Skeletal muscle tissue (tissue), 4 donors: ENCODE data around the gene PAFAH2. TPM values are rescaled to one million over a fixed set of nuclear protein-coding genes. Genes with fewer than 3 reads are reported as not detected.
"Not testable (repeated sequence)": the region's sequence is repeated elsewhere in the genome, so short reads cannot be mapped to it uniquely, and the experiment has no call there.

Source experiments
- H3K27ac ChIP-seq: one replicate; pipeline ENCODE4 v1.7.0; 2013; ENCODE audit warnings: mild to moderate bottlenecking, low read depth, low read length, inconsistent platforms
- H3K27me3 ChIP-seq, 3 donors: one replicate each; pipeline ENCODE4 v1.7.0; 2013; ENCODE audit warnings: low read length in 3 of 3; ENCODE audit not compliant: control insufficient read depth in 3 of 3, insufficient read depth in 3 of 3
- H3K36me3 ChIP-seq, 3 donors: one replicate each; pipeline ENCODE4 v1.7.0; 2013; ENCODE audit warnings: low read length in 3 of 3; ENCODE audit not compliant: control insufficient read depth in 3 of 3, insufficient read depth in 3 of 3
- H3K4me1 ChIP-seq, 3 donors: one replicate each; pipeline ENCODE4 v1.7.0; 2013; ENCODE audit warnings: low read length in 3 of 3, mild to moderate bottlenecking in 3 of 3; ENCODE audit not compliant: control insufficient read depth in 3 of 3, insufficient read depth in 3 of 3
- H3K4me3 ChIP-seq, 3 donors: one replicate each; pipeline ENCODE4 v1.7.0; 2013; ENCODE audit warnings: low read length in 3 of 3
- H3K9ac ChIP-seq, 3 donors: one replicate each; pipeline ENCODE4 v1.7.0; 2013; ENCODE audit warnings: low read length in 3 of 3, mild to moderate bottlenecking in 3 of 3, moderate library complexity in 2 of 3, low read depth in 1 of 3
- H3K9me3 ChIP-seq, 3 donors: one replicate each; pipeline ENCODE4 v1.7.0; 2013; ENCODE audit warnings: low read length in 3 of 3; ENCODE audit not compliant: control insufficient read depth in 3 of 3
- total RNA-seq: library from RNA; depleted of rRNA; stranded (reverse); fragments of >200 nt; gene quantifications from one replicate; pipeline ENCODE4 v1.2.3, GENCODE V29; 2014
- donor health status: Osteomylitis.

The PAFAH2 gene
- total RNA-seq, 1 donor from 2014 or later, result 33.9 TPM

DNA sequence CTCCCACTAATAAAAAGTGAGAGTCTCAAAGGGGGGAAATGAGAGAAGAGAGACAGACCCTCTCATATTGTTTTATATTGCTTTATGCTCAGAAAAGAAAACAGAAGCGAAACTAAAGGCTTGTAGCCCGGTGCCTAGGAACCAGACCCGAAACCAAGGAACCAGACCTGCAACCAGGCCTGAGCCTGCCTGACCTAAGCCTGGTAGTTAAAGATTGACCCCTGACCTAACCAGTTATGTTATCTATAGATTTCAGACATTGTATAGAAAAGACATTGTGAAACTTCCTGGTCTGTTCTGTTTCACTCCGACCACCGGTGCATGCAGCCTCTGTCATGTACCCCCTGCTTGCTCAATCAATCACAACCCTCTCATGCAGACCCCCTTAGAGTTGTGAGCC, 54.4 kb downstream of the PAFAH2 start:
- H3K27ac ChIP-seq, result not testable (repeated sequence)

DNA sequence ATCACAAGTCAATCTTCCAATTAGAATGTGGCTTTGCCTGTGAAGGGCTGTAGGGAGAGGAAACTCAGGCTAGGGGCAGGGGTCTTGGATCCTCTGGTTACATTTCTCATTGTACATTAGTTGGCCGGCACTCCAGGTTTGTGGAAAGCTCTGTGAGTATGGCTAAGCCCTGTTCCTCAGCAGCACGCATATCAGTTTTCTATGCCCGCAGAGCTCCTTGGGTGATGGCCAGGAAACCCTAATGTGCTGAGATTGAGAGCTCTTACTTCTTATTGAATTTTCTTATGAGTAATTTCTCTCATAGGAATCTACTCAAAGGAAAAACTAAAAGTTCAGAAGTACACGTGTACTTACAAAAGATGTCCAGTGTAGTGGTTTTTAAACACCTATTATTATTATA, 60.9 kb downstream of the PAFAH2 start:
- Histone ChIP-seq H3K4me3 (no peak overlapping the region), H3K36me3 (no peaks in the 10 kb centered on the region), H3K27me3 (no peaks in the 10 kb centered on the region), H3K9ac (no peak overlapping the region), H3K4me1 (peaks cover 3 to 4% (median 3%) of the 10 kb centered on the region in 3 donors), H3K27ac (no peak overlapping the region), H3K9me3 (no peaks in the 10 kb centered on the region)

More for the DNA sequence above, 54.4 kb downstream of the PAFAH2 start:
- not testable (repeated sequence) for H3K36me3 ChIP-seq, H3K9me3 ChIP-seq, H3K27me3 ChIP-seq, H3K4me3 ChIP-seq, H3K4me1 ChIP-seq, H3K9ac ChIP-seq

DNA sequence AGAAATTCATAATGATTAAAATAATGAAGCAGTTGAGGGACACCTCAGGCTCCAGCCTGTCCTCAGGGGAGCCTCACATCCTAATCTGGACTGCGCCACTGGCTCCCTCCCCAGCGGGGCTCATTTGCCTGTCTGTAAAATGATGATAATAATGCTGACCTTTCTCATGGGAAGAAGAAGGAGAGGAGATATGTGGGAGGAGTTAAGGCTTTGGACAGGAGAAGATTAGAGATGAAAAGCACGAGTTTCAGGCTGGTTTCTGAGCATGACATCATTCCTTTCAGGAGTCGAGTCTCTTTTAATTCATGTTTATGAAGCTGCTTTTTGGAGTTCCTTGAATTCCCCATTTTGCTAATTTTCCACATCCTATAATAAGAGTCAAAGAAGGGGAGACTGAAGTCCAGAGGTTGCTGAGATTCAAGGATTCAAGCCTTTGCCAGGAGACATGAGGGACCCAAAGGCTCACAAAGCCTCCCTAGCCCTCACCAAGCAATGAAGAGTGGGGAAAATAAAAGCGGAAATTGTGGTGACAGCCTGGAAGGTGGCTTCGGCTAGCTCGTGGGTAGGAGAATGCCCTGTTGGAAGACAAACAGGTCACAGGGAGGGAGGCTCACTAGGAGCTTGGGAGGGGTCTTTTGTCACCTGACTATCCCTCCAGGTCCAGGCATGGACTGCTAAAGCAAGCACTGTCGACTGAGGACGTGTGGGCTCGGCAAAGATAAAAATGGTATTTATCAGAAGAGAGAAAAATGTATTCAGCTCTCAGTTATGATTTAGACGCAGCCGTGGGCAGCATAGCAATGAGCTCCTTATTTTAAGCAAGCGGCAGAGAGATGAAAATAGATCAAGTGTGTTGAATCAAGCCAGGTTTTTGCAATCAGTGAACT, 64.1 kb downstream of the PAFAH2 start:
- no peak overlapping the region for H3K9ac ChIP-seq
- H3K4me1 ChIP-seq, result peaks cover 3 to 4% (median 3%) of the 10 kb centered on the region in 3 donors
- peak overlapping the region in 1 of 3 donors; percentile 36 for H3K4me3 ChIP-seq
- no peaks in the 10 kb centered on the region for H3K36me3 ChIP-seq
- peaks cover 0 to 5% (median 0%) of the 10 kb centered on the region in 3 donors for H3K27me3 ChIP-seq
- no peak overlapping the region for H3K27ac ChIP-seq
- no peaks in the 10 kb centered on the region for H3K9me3 ChIP-seq

DNA sequence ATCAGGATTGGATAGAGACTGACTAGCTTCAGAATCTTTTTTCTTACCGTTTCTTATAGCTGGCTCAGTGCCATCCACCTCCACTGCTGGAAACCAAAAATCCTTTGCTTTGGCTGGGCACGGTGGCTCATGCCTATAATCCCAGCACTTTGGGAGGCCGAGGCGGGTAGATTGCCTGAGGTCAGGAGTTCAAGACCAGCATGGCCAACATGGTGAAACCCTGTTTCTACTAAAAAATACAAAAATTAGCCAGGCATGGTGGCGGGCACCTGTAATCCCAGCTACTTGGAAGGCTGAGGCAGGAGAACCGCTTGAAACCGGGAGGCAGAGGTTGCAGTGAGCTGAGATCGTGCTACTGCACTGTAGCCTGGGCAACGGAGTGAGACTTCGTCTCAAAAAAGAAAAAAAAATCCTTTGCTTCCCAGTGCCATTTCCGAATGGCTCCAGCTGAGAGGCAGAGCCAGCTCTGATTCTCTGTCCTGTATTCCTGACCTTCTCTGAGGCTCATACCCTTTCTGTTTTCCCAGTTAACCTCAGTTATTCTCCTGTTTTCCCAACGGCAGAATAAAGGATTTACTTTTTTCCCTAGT, 65.0 kb downstream of the PAFAH2 start:
- not testable (repeated sequence) for H3K36me3 ChIP-seq, H3K27ac ChIP-seq, H3K4me1 ChIP-seq, H3K9ac ChIP-seq, H3K27me3 ChIP-seq, H3K9me3 ChIP-seq, H3K4me3 ChIP-seq

DNA sequence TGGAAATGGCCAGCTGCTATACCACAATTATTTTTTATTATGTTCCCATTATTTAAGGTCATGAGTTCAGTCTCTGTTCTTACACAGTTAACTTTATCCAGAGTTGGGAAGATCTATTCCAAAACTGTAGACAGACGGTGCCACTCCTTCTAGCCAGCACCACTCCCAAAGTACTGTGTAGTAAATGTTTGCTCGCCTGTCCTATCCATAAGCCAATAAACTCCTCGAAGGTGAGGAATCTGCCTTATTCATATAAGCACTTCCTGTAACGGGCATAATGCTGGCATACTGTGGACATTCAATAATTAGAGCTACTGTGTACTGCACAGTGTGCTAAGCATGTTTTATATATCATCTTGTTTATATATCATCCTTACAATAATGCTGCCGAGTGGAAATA, 65.5 kb downstream of the PAFAH2 start:
- H3K27ac ChIP-seq, result no peak overlapping the region
- no peaks in the 10 kb centered on the region for H3K9me3 ChIP-seq
- no peaks in the 10 kb centered on the region for H3K36me3 ChIP-seq
- no peak overlapping the region for H3K4me3 ChIP-seq
- H3K27me3 ChIP-seq, result peaks cover 0 to 5% (median 0%) of the 10 kb centered on the region in 3 donors
- no peak overlapping the region for H3K9ac ChIP-seq
- peaks cover 3 to 4% (median 3%) of the 10 kb centered on the region in 3 donors for H3K4me1 ChIP-seq

DNA sequence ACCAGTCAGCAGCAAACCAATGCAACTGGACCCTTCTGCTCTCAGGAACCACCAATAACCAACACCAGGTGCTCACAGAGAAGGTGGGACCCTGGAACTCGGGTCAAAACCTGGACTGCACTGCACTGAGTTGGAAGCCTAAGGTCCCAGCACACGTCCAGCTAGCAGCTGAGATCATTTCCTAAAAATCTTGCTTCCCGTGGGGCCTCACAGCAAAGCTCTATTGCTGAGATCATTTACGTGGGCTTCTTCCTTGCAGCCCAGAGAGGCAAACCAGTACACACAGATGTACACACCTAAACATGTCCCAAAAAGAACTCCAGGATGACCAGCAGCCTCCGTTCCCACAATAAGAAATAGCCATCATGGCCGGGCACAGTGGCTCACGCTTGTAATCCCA, 68.8 kb downstream of the PAFAH2 start:
- Histone ChIP-seq H3K9ac (no peak overlapping the region), H3K36me3 (no peaks in the 10 kb centered on the region), H3K27ac (no peak overlapping the region), H3K27me3 (peaks cover 0 to 14% (median 6%) of the 10 kb centered on the region in 3 donors), H3K4me1 (no peaks in the 10 kb centered on the region), H3K4me3 (no peak overlapping the region), H3K9me3 (no peaks in the 10 kb centered on the region)

DNA sequence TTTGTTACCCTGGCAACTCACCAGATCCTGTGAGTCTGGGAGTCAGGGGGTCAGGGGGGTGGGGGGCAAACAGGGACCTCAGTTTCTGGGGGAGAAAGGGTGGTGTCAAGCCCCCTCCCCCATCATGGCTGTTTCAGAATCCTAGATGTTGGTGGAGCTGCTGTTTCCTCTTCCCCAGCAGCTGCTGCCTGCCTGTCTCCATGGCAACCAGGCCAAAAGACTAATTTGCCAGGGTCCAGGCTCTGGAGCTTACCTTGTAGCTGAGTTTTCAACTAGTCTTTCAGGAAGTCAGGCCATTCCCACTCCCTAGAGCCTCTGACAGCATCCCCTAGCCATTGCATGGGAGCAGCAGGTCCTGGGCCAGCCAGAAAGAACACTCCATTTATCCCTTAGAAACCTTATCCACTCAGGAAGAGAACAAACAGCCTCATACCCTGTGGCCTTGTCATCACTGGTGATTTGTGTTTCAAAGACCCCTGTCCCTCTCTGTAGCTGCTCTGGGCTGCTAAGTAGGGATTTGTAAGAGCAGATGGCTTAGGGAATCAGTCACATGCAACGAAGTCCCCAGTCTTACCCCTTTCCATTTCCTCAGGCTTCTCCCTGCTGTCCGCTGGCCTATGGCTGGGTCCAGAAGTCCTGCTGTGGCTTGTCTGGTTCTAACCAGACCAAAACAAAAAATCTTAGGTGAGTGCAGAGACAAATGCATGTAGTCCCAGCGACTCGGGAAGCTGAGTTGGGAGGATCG, 70.2 kb downstream of the PAFAH2 start:
- Histone ChIP-seq H3K27ac (no peak overlapping the region), H3K9ac (no peak overlapping the region), H3K4me3 (no peak overlapping the region), H3K4me1 (peaks cover 7 to 10% (median 8%) of the 10 kb centered on the region in 3 donors), H3K36me3 (no peaks in the 10 kb centered on the region), H3K9me3 (no peaks in the 10 kb centered on the region), H3K27me3 (peaks cover 0 to 21% (median 8%) of the 10 kb centered on the region in 3 donors)

DNA sequence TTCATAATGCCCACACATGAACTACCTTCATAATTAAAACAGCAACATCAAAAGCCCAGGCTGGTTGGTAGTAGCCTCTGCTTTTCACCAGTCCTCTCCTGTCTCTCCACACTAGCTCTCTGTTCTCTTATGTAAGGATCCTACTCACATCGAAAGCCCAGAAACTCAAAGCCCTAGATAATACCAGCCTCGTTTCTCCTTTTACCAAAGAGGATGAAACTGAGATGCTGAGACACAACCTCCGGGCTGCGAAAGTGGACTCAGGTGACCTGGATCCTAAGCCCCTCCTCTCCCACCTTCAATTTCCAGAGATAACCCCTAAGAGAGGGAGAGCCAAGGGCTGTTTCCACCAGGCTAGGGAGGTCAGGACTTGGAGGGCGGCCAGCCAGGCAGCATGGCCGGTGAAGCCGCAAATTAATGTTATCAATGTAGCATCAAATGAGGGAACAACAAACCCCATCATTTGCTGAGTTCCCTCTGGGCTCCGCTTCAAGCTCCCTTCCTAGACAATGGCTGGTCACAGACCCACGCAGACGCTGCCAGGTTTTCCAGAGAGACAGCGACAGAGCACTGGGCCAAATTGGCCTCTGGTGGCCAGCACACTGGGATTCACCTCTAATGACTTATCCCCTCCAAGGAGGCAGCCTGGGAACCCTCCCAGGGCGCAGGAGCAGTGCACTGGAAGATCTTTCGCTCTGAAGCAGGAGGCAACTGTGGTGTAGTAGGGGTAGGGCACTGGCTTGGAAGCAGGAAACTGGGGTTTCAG, 70.9 kb downstream of the PAFAH2 start:
- Histone ChIP-seq H3K9me3 (no peaks in the 10 kb centered on the region), H3K9ac (no peak overlapping the region), H3K27ac (no peak overlapping the region), H3K27me3 (peaks cover 0 to 25% (median 16%) of the 10 kb centered on the region in 3 donors), H3K4me3 (no peak overlapping the region), H3K36me3 (no peaks in the 10 kb centered on the region), H3K4me1 (peaks cover 13 to 17% (median 16%) of the 10 kb centered on the region in 3 donors)

DNA sequence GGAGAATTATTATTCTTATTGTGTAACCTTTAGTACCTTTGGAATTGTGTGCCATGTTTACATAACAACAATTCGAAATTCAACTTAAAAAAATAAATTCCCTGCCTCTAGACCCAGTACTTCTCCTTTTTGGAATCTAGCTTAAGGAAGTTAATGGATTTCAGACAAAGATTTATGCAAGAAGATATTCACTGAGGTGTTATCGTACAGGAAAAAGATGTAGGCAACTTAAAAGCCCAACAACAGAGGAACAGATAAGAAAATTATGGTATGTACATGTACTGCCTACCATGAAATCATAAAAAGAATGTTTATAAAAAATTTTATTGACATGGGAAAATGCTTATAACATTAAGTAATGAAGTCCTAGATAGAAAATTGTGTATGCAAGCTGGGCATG, 73.4 kb downstream of the PAFAH2 start:
- H3K36me3 ChIP-seq, result no peaks in the 10 kb centered on the region
- no peak overlapping the region for H3K9ac ChIP-seq
- H3K4me3 ChIP-seq, result no peak overlapping the region
- H3K9me3 ChIP-seq, result no peaks in the 10 kb centered on the region
- peaks cover 0 to 25% (median 17%) of the 10 kb centered on the region in 3 donors for H3K27me3 ChIP-seq
- no peak overlapping the region for H3K27ac ChIP-seq
- peaks cover 13 to 17% (median 16%) of the 10 kb centered on the region in 3 donors for H3K4me1 ChIP-seq
